Activated T-cell treated with anti-CD3 and anti-CD28 coated beads for 24 hours (primary cell): ENCODE measurements around the gene SPATA9.

Source experiments
- DNase-seq: peaks from one replicate; pipeline ENCODE4 v3.0.0-alpha.2; 2020; ENCODE audit warnings: low read depth

SPATA9 gene

DNA sequence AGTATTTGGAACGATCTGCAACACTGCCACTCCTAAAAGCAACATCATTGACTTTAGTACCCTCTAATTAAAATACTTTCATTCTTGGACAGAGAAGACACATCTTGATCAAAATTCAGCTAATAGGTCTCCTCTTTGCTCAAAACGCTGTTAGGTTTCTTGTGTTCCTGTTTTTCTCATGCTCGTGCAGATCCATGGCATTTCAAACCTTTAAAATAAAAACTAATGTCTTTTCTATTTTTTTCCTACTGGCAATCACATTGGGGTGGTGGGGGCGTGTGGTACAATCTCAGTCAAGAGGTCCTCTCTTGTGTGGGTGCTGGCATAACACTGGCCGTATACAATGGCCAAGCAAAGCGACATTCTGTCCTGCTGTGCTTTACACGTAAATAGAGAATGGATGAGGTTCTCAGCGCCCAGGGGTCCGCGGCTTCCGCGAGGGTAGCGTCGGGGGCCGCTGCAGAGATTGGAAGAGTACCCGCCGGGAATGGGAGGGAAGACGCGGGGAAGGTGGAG is 63.2 kb downstream of the SPATA9 start:
- DNase-seq: no peak

DNA sequence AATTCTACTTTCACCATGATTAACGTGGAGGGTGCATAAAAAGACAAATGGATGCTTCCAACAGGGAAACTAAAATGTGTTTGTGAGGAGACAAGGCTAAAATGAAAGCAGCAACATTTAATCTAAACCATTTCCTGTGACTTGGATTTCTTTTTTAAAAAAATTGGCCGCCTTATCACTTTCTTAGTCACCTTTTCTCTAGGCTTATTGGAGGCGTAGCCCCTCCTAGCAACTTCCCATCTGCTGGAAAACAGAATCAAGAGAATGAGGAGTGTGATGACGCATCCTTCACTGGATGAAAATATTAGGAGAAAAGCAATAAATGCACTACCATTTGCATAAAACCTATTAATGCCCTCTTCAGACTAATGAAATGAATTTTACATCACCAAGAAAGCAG is 63.7 kb downstream of the SPATA9 start:
- no peak for DNase-seq

- DNase-seq: no peak
These were observed 65.7 kb downstream of the SPATA9 start for GRCh38 chr5:95617057-95617456.

DNA sequence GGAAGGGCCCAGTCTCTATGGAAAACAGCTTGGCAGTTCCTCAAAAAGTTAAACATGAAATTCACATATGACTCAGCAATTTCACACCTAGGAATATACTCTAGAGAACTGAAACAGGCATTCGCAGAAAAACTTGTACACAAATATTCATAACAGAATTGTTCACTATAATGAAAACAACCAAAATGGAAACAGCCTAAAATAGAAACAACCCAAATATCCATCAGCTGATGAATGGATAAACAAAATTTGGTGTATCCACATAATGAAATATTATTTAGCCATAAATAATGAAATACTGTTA is 67.7 kb downstream of the SPATA9 start:
- no peak for DNase-seq

- DNase-seq: no peak
These were observed 69.3 kb downstream of the SPATA9 start for GRCh38 chr5:95613514-95613913.

DNA sequence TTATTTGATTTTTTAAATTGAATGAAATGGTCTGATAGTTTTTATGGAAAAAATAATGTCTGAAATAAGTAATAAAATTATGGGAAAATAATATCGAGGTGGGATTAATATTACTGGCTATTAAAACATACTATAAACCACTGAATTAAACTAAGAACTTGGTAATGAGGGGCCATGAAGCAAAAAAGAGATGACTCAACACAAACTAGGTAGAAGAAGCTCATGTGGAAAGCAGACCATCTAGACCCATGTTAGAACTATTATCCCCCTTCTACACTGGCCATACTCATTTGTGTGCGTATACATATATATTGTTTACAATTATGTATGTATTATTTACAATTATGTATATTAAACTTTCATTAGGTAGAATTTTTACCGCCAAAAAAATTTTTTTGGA is 71.4 kb downstream of the SPATA9 start:
- DNase-seq: no peak

GRCh38 chr5:95610546-95610945 is 72.2 kb downstream of the SPATA9 start:
- DNase-seq: no peak

DNA sequence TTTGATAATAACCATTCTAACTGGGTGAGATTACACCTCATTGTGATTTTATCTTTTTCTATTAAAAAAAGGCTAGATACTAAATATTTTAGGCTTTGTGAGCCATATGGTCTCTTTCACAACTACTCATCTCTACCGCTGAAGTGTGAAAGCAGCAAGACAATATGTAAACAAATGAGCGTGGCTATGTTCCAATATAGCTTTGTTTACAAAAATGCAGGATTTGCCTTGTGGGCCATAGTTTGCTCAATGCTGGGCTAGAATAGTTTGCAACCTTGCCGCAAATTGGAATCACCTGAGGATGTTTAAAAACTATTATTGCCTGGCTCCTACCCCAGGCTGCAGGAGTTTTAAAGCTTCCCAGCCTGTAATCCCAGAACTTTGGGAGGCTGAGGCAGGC is 73.1 kb downstream of the SPATA9 start:
- DNase-seq: no peak
